HL-60 (cell line): ENCODE results near the gene MICAL2.

Experiments
- POLR2AphosphoS5 ChIP-seq: IDR thresholded peaks from 2 replicates; pipeline ENCODE4 v1.6.1; 2012; ENCODE audit warnings: low read depth
- SPI1 ChIP-seq: IDR thresholded peaks from 2 replicates; pipeline ENCODE4 v1.6.1; 2012; ENCODE audit warnings: low read depth, mild to moderate bottlenecking, borderline replicate concordance
- TF ChIP-seq, protein P1 (sequence below): IDR thresholded peaks from one replicate; pipeline ENCODE4 v1.5.1; 2011; ENCODE audit warnings: low read length, control low read depth, inconsistent platforms; ENCODE audit not compliant: insufficient read depth
- TF ChIP-seq, protein P2 (sequence below): IDR thresholded peaks from 2 replicates; pipeline ENCODE4 v1.6.1; 2012; ENCODE audit warnings: low read depth; ENCODE audit not compliant: insufficient replicate concordance

DNA sequence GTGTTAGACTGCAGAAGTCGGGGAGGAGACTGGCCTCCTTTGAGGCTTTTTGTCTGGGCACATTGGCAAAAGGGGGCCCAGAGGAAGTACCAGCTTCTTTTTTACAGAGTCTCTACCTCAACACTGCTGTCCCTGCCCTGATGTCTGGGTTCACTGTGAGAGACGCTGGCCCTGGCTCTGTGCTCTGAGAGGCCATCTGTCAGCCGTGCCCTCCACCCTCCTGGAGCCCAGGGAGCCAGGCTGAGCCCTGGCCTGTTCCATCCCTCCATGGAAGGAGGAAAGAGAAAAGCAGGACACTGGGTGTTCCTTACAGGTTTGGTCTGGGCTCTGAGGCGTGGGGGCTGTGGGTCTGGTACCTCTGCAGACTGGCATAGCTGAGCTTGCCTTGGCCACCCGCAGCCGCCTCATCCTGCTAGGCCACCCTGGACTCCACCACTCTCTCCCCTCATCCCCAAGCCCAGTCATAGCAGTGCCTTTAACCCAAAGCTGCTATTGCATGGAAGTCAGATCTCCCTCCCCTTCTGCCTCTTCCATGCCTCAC lies 161.5 kb downstream of the MICAL2 start:
- no peak for TF ChIP-seq SPI1
- TF ChIP-seq, protein P1, sequence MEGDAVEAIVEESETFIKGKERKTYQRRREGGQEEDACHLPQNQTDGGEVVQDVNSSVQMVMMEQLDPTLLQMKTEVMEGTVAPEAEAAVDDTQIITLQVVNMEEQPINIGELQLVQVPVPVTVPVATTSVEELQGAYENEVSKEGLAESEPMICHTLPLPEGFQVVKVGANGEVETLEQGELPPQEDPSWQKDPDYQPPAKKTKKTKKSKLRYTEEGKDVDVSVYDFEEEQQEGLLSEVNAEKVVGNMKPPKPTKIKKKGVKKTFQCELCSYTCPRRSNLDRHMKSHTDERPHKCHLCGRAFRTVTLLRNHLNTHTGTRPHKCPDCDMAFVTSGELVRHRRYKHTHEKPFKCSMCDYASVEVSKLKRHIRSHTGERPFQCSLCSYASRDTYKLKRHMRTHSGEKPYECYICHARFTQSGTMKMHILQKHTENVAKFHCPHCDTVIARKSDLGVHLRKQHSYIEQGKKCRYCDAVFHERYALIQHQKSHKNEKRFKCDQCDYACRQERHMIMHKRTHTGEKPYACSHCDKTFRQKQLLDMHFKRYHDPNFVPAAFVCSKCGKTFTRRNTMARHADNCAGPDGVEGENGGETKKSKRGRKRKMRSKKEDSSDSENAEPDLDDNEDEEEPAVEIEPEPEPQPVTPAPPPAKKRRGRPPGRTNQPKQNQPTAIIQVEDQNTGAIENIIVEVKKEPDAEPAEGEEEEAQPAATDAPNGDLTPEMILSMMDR, result no peak
- TF ChIP-seq, protein P2, sequence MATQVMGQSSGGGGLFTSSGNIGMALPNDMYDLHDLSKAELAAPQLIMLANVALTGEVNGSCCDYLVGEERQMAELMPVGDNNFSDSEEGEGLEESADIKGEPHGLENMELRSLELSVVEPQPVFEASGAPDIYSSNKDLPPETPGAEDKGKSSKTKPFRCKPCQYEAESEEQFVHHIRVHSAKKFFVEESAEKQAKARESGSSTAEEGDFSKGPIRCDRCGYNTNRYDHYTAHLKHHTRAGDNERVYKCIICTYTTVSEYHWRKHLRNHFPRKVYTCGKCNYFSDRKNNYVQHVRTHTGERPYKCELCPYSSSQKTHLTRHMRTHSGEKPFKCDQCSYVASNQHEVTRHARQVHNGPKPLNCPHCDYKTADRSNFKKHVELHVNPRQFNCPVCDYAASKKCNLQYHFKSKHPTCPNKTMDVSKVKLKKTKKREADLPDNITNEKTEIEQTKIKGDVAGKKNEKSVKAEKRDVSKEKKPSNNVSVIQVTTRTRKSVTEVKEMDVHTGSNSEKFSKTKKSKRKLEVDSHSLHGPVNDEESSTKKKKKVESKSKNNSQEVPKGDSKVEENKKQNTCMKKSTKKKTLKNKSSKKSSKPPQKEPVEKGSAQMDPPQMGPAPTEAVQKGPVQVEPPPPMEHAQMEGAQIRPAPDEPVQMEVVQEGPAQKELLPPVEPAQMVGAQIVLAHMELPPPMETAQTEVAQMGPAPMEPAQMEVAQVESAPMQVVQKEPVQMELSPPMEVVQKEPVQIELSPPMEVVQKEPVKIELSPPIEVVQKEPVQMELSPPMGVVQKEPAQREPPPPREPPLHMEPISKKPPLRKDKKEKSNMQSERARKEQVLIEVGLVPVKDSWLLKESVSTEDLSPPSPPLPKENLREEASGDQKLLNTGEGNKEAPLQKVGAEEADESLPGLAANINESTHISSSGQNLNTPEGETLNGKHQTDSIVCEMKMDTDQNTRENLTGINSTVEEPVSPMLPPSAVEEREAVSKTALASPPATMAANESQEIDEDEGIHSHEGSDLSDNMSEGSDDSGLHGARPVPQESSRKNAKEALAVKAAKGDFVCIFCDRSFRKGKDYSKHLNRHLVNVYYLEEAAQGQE, result no peak
- TF ChIP-seq POLR2AphosphoS5, result no peak
